ENCODE results near the gene CCDC92B. TPM values are rescaled to one million over a fixed set of nuclear protein-coding genes. Genes with fewer than 3 reads are reported as not detected.
A peak's percentile ranks its signal among the peaks of the same experiment; 100 is the strongest.

Gene CCDC92B
- polyA plus RNA-seq, 1 donor: 1.5 TPM

DNA sequence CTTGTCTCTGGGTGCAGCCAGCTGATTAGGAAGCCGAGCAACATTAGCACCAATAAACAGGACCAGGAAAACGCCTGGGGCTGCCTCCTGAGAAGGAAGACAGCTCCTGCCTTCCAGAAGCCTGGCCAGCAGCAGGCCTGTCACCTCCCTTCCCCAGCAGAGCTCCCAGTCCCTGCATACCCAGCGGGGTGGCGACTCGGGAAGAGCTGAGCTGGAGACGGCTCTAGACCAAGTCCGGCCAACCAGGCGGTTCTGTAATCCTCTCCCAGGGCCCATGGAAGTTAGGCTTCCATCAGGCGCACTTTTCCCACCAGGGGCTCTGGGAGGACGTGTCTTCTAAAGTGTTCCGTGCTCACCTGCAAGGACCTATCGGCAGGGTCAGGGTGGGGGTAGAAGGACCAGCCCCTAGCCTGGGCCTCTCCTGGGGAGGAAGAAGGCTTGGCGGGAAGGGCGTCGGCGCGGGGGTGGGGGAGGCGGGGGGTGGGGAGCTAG, 25.9 kb downstream of the CCDC92B start:
- WGBS (ENCODE audit: insufficient coverage, low lambda C conversion rate): no CpG with 5 or more reads among the region's 18 CpGs
- peak in 1 of 2 donors; percentile 64 for DNase-seq
- no peak overlapping the region for H3K4me3 ChIP-seq (ENCODE audit: low read length)
- H3K27me3 ChIP-seq (ENCODE audit: control insufficient read depth, insufficient read depth, low read length): peaks cover 12% of the 10 kb centered on the region
- H3K4me1 ChIP-seq (ENCODE audit: control insufficient read depth, insufficient read depth, low read length): peaks cover 6% of the 10 kb centered on the region
- H3K27ac ChIP-seq (ENCODE audit: low read length): peak overlapping the region; percentile 41
- no peaks in the 10 kb centered on the region for H3K36me3 ChIP-seq (ENCODE audit: control insufficient read depth, insufficient read depth, low read length)
- H3K9me3 ChIP-seq (ENCODE audit: control insufficient read depth, low read depth, low read length): no peaks in the 10 kb centered on the region

DNA sequence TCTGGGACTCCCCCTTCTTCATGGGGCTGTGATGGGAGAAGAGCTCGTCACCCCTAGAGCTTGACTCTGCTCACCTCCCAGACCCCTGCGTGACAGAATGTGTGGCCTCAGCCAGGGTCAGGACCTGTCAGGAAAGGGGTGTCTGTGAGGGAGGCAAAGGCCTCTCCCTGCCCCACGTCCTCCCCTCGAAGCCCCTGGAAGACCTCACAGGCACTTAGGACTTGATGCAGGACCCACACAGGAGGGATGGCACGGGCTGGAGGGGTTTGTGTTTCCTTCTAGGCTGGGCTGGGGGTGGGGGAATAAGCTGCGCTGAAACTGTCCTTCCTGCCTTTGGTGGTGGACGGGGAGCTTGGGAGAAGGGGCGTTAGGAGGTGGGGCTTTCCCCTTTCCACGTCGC, 26.8 kb downstream of the CCDC92B start:
- no peak overlapping the region for H3K27ac ChIP-seq (ENCODE audit: low read length)
- H3K27me3 ChIP-seq (ENCODE audit: control insufficient read depth, insufficient read depth, low read length): peaks cover 12% of the 10 kb centered on the region
- no peak for DNase-seq
- H3K36me3 ChIP-seq (ENCODE audit: control insufficient read depth, insufficient read depth, low read length): no peaks in the 10 kb centered on the region
- no peak overlapping the region for H3K4me3 ChIP-seq (ENCODE audit: low read length)
- WGBS (ENCODE audit: insufficient coverage, low lambda C conversion rate): no CpG with 5 or more reads among the region's 10 CpGs
- no peaks in the 10 kb centered on the region for H3K9me3 ChIP-seq (ENCODE audit: control insufficient read depth, low read depth, low read length)
- H3K4me1 ChIP-seq (ENCODE audit: control insufficient read depth, insufficient read depth, low read length): peaks cover 6% of the 10 kb centered on the region

DNA sequence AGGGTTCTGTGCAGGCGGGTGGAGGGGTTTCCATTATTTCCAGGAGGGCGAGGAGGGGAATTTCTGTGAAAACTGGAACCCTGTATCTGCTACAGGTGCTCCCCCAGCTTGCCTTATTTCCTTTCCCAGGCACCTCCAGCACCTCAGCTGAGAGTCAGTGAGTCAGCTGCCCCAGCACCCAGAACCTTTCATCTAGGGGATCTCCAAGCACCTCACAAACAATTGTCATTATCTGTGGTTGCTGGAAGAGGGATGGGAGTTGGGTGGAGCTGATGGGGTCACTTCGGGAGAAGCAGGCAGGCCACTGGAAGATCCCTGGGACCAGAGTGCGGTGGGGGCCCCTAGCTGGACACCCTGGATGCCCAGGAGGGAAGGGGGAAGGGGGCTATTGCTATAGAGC, 27.8 kb downstream of the CCDC92B start:
- WGBS (ENCODE audit: insufficient coverage, low lambda C conversion rate): no CpG with 5 or more reads among the region's 4 CpGs
- H3K27me3 ChIP-seq (ENCODE audit: control insufficient read depth, insufficient read depth, low read length): peaks cover 9% of the 10 kb centered on the region
- no peak for DNase-seq

DNA sequence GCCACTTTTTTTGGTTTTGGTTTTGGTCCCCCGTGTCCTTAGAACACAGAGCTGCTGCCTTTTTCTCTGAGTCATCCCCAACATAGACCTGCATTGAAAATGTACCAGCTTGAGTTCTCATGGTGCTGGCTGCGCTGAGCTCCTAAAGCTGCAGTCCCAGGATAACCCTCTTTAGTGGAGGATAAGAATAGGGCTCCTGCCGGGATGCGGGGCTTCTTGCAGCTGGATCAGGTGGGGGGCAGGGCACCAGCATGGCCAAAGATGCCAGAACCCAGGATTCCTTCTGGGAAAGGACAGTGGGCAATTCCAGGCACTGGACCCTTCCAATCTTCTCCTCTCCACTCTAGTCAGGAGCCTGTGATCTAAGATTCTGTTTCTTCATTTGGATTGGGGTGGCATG, 29.6 kb downstream of the CCDC92B start:
- no peak for DNase-seq
- Histone ChIP-seq H3K9me3 (ENCODE audit: control insufficient read depth, low read depth, low read length) (no peaks in the 10 kb centered on the region), H3K36me3 (ENCODE audit: control insufficient read depth, insufficient read depth, low read length) (no peaks in the 10 kb centered on the region), H3K27me3 (ENCODE audit: control insufficient read depth, insufficient read depth, low read length) (peaks cover 3% of the 10 kb centered on the region), H3K4me1 (ENCODE audit: control insufficient read depth, insufficient read depth, low read length) (peaks cover 4% of the 10 kb centered on the region), H3K27ac (ENCODE audit: low read length) (no peak overlapping the region), H3K4me3 (ENCODE audit: low read length) (no peak overlapping the region)
- no CpG with 5 or more reads among the region's 4 CpGs for WGBS (ENCODE audit: insufficient coverage, low lambda C conversion rate)

More for the DNA sequence above, 27.8 kb downstream of the CCDC92B start:
- Histone ChIP-seq H3K36me3 (ENCODE audit: control insufficient read depth, insufficient read depth, low read length) (no peaks in the 10 kb centered on the region), H3K27ac (ENCODE audit: low read length) (no peak overlapping the region), H3K4me3 (ENCODE audit: low read length) (no peak overlapping the region), H3K4me1 (ENCODE audit: control insufficient read depth, insufficient read depth, low read length) (peaks cover 6% of the 10 kb centered on the region), H3K9me3 (ENCODE audit: control insufficient read depth, low read depth, low read length) (no peaks in the 10 kb centered on the region)

DNA sequence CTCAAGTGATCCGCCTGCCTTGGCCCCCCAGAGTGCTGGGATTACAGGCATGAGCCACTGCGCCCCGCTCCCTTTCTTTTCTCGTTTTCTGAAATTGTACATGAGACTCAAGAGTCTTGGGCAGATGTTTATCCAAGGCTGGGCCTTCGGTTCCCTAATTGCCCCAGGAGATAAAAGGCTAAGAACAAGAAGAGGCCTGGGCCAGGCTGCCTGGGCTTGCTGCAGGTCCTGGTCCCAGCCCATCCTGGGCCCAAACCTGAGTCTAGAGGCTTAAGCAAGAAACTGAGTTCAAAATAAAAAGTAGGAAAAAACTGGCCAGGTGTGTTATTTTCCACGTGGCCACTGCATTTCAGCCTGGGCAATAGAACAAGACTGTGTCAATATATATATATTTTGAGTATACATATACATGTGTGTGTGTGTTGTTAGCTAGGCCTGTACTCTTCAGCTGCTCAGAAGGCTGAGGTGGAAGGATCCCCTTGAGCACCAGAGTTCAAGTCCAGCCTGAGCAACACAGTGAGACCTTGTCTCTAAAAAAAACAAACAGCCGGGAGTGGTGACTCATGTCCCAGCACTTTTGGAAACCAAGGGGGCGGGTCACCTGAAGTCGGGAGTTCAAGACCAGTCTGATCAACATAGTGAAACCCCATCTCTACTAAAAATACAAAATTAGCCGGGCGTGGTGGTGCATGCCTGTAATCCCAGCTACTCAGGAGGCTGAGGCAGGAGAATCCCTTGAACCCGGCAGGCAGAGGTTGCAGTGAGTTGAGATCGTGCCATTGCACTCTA, 31.1 kb downstream of the CCDC92B start:
- Histone ChIP-seq H3K4me1 (ENCODE audit: control insufficient read depth, insufficient read depth, low read length) (no peaks in the 10 kb centered on the region), H3K36me3 (ENCODE audit: control insufficient read depth, insufficient read depth, low read length) (no peaks in the 10 kb centered on the region), H3K27ac (ENCODE audit: low read length) (no peak overlapping the region), H3K27me3 (ENCODE audit: control insufficient read depth, insufficient read depth, low read length) (no peaks in the 10 kb centered on the region), H3K9me3 (ENCODE audit: control insufficient read depth, low read depth, low read length) (no peaks in the 10 kb centered on the region), H3K4me3 (ENCODE audit: low read length) (no peak overlapping the region)
- 0% methylated on average over 1 of the region's 13 CpGs for WGBS (ENCODE audit: insufficient coverage, low lambda C conversion rate)
- DNase-seq: no peak

DNA sequence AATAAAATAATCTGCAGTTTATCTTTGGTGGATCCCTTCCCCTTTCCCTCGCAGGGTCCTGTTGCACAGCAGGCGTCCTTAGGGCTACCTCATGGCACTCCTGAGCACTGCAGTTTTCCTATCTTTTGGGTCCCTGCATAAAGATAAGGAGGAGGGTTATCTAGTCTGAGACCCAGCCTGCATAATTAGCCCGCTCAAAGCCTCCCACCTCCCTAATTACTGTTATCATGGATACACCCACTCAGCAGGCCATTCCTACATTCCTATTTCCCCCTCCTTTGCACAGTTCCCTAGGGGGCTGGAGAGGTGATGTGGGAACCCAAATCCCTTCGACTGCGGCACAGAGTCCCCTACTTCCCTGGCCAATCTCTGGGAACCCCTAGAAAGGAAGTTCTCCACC, 32.8 kb downstream of the CCDC92B start:
- Histone ChIP-seq H3K36me3 (ENCODE audit: control insufficient read depth, insufficient read depth, low read length) (no peaks in the 10 kb centered on the region), H3K9me3 (ENCODE audit: control insufficient read depth, low read depth, low read length) (no peaks in the 10 kb centered on the region), H3K4me1 (ENCODE audit: control insufficient read depth, insufficient read depth, low read length) (peaks cover 7% of the 10 kb centered on the region), H3K4me3 (ENCODE audit: low read length) (no peak overlapping the region), H3K27me3 (ENCODE audit: control insufficient read depth, insufficient read depth, low read length) (no peaks in the 10 kb centered on the region), H3K27ac (ENCODE audit: low read length) (no peak overlapping the region)
- DNase-seq: no peak
- no CpG with 5 or more reads among the region's 5 CpGs for WGBS (ENCODE audit: insufficient coverage, low lambda C conversion rate)

DNA sequence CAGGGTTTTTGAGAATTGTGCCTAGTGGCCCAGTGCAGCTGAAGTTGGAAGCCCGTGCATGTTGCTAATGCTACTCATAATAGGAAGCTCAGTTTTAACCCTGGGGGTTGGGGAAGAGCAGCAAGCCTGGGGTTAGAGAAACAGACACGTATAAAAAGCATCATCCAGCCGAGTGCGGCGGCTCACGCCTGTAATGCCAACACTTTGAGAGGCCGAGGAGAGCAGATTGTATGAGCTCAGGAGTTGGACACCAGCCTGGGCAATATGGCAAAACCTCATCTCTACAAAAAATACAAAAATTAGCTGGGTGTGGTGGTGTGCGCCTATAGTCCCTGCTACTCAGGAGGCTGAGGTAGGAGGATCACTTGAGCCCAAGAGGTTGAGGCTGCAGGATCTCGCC, 35.6 kb downstream of the CCDC92B start:
- Histone ChIP-seq H3K27ac (ENCODE audit: low read length) (no peak overlapping the region), H3K36me3 (ENCODE audit: control insufficient read depth, insufficient read depth, low read length) (no peaks in the 10 kb centered on the region), H3K9me3 (ENCODE audit: control insufficient read depth, low read depth, low read length) (no peaks in the 10 kb centered on the region), H3K4me1 (ENCODE audit: control insufficient read depth, insufficient read depth, low read length) (peaks cover 23% of the 10 kb centered on the region), H3K27me3 (ENCODE audit: control insufficient read depth, insufficient read depth, low read length) (no peaks in the 10 kb centered on the region), H3K4me3 (ENCODE audit: low read length) (no peak overlapping the region)
- no CpG with 5 or more reads among the region's 9 CpGs for WGBS (ENCODE audit: insufficient coverage, low lambda C conversion rate)
- no peak for DNase-seq

DNA sequence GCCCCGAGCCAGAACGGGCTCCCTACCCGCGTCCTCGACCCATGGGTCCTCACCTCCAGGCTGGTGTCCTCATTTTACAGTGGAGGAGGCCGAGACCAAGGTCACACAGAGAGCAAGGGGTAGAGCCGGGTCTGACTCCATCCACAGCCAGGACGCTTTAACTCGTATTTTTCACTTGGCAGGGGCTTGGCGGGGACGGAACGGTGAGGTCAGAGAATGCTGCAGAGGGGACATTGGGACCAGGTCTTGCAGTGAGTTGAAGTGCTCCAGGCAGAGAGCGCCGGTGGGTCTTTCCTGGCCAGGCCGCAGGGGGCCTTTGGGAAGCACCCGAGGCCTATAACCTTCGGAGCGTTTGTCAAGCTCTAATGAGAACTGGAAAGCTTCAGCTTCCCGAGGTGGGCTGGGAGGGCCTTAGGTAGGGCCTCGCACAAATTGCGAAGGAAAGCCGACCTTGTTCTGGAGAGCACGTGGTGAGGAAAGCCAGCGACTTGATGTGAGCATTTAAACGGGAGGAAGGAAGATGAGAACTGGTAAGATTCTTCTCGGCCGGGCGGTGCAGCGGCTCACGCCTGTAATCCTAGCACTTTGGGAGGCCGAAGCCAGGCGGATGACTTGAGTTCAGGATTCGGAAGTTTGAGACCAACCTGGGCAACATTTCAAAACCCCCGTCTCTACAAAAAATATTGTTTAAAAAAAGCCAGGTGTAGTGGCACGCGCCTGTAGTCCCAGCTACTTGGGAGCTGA, 37.0 kb downstream of the CCDC92B start:
- H3K4me1 ChIP-seq (ENCODE audit: control insufficient read depth, insufficient read depth, low read length): peaks cover 37% of the 10 kb centered on the region
- H3K9me3 ChIP-seq (ENCODE audit: control insufficient read depth, low read depth, low read length): no peaks in the 10 kb centered on the region
- H3K4me3 ChIP-seq (ENCODE audit: low read length): peak overlapping the region; percentile 80
- H3K27ac ChIP-seq (ENCODE audit: low read length): peak overlapping the region; percentile 58
- no peak for DNase-seq
- peaks cover 5% of the 10 kb centered on the region for H3K36me3 ChIP-seq (ENCODE audit: control insufficient read depth, insufficient read depth, low read length)
- no peaks in the 10 kb centered on the region for H3K27me3 ChIP-seq (ENCODE audit: control insufficient read depth, insufficient read depth, low read length)
- 60% methylated on average over 1 of the region's 36 CpGs for WGBS (ENCODE audit: insufficient coverage, low lambda C conversion rate)

DNA sequence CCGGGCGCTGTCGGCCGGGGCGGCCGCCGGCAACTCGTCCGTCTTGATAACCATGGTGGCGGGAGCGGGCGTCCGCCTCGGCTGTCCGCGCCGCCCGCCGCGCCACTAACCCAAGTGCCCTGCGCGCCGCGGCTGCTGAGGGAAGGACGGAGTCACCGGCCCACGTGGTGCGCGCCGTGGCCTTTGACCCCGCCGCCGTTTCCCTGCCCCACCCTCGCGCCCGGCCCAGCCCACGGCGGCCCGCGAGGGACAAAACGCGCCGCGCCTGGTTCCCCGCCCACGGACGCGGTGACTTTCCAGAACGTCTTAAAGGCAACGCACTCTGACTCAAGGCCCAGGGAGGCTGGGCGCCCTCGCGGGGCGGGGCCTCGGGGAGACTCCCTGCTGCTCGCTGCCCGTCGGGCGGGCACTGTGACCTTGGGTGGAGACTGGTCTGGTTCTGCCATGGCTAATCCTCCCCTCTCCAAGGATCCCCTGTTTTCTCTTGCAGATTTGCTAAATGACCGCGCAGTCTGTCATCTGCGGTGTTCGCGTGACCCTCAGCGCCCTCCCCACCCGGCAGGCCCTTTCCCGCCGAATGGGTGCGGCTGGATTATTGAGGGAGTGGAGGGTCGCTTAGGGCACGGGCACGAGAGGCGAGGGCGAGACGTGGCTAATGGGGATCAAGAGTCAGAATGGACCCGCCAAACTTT, 37.7 kb downstream of the CCDC92B start, which contains the start of gene CLUH:
Gene CLUH, minus strand, starts transcription at position 157 of the 692 bp plus-strand sequence. Its CDS starts 103 bp downstream, at position 54.
- Histone ChIP-seq H3K9me3 (ENCODE audit: control insufficient read depth, low read depth, low read length) (no peaks in the 10 kb centered on the region), H3K27me3 (ENCODE audit: control insufficient read depth, insufficient read depth, low read length) (no peaks in the 10 kb centered on the region), H3K27ac (ENCODE audit: low read length) (peak within 1 kb of the TSS; percentile 93), H3K36me3 (ENCODE audit: control insufficient read depth, insufficient read depth, low read length) (peaks cover 10% of the 10 kb centered on the region), H3K4me1 (ENCODE audit: control insufficient read depth, insufficient read depth, low read length) (peaks cover 42% of the 10 kb centered on the region), H3K4me3 (ENCODE audit: low read length) (peak within 1 kb of the TSS; percentile 80)
- peak; percentile 97 to 99 for DNase-seq
- no CpG with 5 or more reads among the region's 76 CpGs for WGBS (ENCODE audit: insufficient coverage, low lambda C conversion rate)

Measured in large intestine (tissue), 3 donors.